Measurements from ENCODE around the gene NES.

GRCh38 chr1:156680056-156680455 lies 2.8 kb upstream of the NES start:
- TF ChIP-seq POLR2A (IDR thresholded peaks at IDR 0.05): no peak
- no peak for TF ChIP-seq CTCF (IDR thresholded peaks at IDR 0.05)

Measured in thyroid gland (tissue), 4 donors.